ENCODE measurements around the gene BCL2L13. TPM values are rescaled to one million over a fixed set of nuclear protein-coding genes. Genes with fewer than 3 reads are reported as not detected.

Gene BCL2L13
- total RNA-seq, 6 experiments from 2014 or later = 26.2 to 44.5 (median 37.3) TPM

DNA sequence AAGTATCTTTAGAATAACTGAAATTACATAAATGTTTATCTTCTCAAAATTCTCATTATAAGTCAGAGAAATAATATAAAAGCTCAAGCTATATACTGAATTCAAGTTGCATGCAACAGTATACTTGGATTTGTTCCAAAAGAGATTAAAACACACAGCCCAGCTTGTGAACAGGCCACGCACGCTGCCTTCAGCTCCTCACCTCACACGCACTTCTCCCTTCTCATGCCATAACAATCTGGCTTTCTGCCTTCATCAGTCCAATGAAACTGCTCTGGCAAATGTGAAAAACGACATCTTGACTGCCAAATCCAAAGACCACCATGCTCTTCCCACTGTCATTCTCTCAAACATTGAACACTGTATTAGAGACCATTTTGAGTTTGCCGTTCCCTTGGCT, 32.1 kb upstream of the BCL2L13 start:
- Histone ChIP-seq H3K4me3 (no peak overlapping the region), H3K27ac (no peak overlapping the region), H3K9me3 (no peaks in the 10 kb centered on the region), H3K4me1 (no peaks in the 10 kb centered on the region), H3K36me3 (peaks cover 0 to 30% (median 11%) of the 10 kb centered on the region in 4 donors), H3K27me3 (no peaks in the 10 kb centered on the region)
- intact Hi-C loops (cut with DNase I) = no loop called here
- WGBS (ENCODE audit: insufficient coverage, low coverage, low lambda C conversion rate, missing lambda C conversion rate) = 50% methylated on average over 4 of the region's 5 CpGs
- no peak for TF ChIP-seq POLR2A (IDR thresholded peaks at IDR 0.05)
- TF ChIP-seq, protein P1, sequence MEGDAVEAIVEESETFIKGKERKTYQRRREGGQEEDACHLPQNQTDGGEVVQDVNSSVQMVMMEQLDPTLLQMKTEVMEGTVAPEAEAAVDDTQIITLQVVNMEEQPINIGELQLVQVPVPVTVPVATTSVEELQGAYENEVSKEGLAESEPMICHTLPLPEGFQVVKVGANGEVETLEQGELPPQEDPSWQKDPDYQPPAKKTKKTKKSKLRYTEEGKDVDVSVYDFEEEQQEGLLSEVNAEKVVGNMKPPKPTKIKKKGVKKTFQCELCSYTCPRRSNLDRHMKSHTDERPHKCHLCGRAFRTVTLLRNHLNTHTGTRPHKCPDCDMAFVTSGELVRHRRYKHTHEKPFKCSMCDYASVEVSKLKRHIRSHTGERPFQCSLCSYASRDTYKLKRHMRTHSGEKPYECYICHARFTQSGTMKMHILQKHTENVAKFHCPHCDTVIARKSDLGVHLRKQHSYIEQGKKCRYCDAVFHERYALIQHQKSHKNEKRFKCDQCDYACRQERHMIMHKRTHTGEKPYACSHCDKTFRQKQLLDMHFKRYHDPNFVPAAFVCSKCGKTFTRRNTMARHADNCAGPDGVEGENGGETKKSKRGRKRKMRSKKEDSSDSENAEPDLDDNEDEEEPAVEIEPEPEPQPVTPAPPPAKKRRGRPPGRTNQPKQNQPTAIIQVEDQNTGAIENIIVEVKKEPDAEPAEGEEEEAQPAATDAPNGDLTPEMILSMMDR (IDR thresholded peaks at IDR 0.05) = no peak
- ATAC-seq = no peak
- no peak for DNase-seq

DNA sequence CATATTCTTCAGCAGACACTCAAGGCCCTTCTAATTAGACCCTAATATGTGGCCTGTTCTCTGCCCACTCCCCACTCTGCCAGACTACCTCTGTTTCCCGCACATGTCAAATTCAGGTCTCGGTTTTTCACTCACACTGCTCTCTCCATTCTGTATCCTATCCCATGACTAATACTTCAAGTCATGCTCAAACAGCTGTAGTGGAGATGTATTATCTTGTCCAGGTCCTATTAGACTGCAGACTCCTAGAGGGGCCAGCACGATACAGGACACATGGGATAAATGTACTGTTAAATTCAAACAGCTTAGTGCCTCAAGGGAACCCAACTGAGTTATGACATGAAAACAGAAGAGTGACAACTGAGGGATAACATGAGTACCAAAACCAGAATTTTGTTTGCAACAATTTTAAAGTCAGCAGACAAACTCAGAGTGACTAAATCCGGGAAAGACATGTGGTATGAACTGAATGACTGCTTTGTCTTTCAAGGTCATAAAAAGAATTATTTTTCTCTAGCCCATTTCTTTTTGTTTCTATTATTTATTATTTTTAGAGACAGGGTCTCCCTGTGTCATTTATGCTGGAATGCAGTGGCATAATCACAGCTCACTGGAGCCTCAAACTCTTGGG, 30.6 kb upstream of the BCL2L13 start:
- TF ChIP-seq POLR2A (IDR thresholded peaks at IDR 0.05) = no peak
- TF ChIP-seq, protein P1 (IDR thresholded peaks at IDR 0.05) = no peak
- DNase-seq (no peak), ATAC-seq (no peak)
- no peaks in the 10 kb centered on the region for H3K4me1 ChIP-seq
- H3K9me3 ChIP-seq = no peaks in the 10 kb centered on the region
- H3K27ac ChIP-seq = no peak overlapping the region
- 96% methylated on average over 4 of the region's 4 CpGs for WGBS (ENCODE audit: insufficient coverage, low coverage, low lambda C conversion rate, missing lambda C conversion rate)
- H3K4me3 ChIP-seq = no peak overlapping the region
- intact Hi-C loops (cut with DNase I) = no loop called here
- peaks cover 8 to 45% (median 23%) of the 10 kb centered on the region in 4 donors for H3K36me3 ChIP-seq
- no peaks in the 10 kb centered on the region for H3K27me3 ChIP-seq

DNA sequence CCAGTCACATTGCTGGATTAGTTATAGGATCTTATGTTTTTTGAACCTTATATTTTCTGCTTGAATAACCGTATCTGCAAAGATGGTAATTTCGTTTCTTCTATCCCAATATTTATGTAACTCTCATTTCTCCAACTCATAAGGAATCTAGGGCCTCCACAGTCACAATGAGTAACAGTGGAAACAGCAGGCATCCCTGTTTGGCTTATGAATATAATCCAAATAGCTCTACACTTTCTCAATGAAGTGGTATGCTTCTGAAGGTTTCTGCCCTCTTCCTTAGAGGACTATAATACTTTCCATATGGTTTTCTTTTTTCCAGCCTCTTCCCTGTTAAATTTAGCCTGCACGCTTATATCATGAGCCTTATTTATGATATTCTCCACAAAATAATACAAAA, 26.5 kb upstream of the BCL2L13 start:
- 91% methylated on average over 3 of the region's 3 CpGs for WGBS (ENCODE audit: insufficient coverage, low coverage, low lambda C conversion rate, missing lambda C conversion rate)
- H3K27ac ChIP-seq = no peak overlapping the region
- no peaks in the 10 kb centered on the region for H3K9me3 ChIP-seq
- no peaks in the 10 kb centered on the region for H3K27me3 ChIP-seq
- no peaks in the 10 kb centered on the region for H3K4me1 ChIP-seq
- DNase-seq = no peak
- H3K36me3 ChIP-seq = peaks cover 10 to 72% (median 27%) of the 10 kb centered on the region in 4 donors
- no peak overlapping the region for H3K4me3 ChIP-seq
- intact Hi-C loops (cut with DNase I) = no loop called here
- TF ChIP-seq, protein P1 (IDR thresholded peaks at IDR 0.05) = no peak
- no peak for TF ChIP-seq POLR2A (IDR thresholded peaks at IDR 0.05)
- no peak for ATAC-seq

DNA sequence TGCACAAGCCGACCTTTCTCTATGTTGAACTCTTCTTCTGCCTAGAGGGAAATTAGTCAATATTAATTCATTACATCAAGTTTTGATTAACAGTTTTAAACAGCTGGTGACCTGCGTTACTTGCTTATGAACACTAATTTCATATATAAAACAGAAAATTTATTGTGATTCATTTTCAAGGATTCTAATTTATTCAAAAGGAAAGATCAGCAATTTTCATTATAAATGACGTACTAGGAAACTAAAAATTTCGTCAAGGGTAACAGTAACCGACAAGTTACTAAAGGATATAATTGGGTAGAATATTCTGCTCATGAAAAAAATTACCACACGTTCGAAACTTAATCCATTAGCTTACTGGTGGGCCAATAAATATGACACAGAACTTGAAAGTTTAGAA, 25.3 kb upstream of the BCL2L13 start:
- intact Hi-C loops (cut with DNase I) = no loop called here
- peaks cover 10 to 75% (median 23%) of the 10 kb centered on the region in 4 donors for H3K36me3 ChIP-seq

More for the DNA sequence above, 25.3 kb upstream of the BCL2L13 start:
- ATAC-seq (no peak), DNase-seq (no peak)
- Histone ChIP-seq H3K27me3 (no peaks in the 10 kb centered on the region), H3K9me3 (no peaks in the 10 kb centered on the region), H3K4me3 (no peak overlapping the region), H3K4me1 (no peaks in the 10 kb centered on the region), H3K27ac (no peak overlapping the region)
- no peak for TF ChIP-seq POLR2A (IDR thresholded peaks at IDR 0.05)
- TF ChIP-seq, protein P1 (IDR thresholded peaks at IDR 0.05) = no peak
- 89% methylated on average over 7 of the region's 7 CpGs for WGBS (ENCODE audit: insufficient coverage, low coverage, low lambda C conversion rate, missing lambda C conversion rate)

Measured in right lobe of liver (tissue), 6 donors.